Fibroblast of skin of back (primary cell): Measurements from ENCODE around the gene NTHL1. TPM values are rescaled to one million over a fixed set of nuclear protein-coding genes. Genes with fewer than 3 reads are reported as not detected.

ENCODE experiments used
- DNase-seq: peaks from one replicate; pipeline ENCODE4 v3.0.0-alpha.2; 2013
- polyA plus RNA-seq, 2 experiments: library from polyadenylated mRNA; unstranded; fragments of 120-200 nt; gene quantifications; one replicate each; pipeline ENCODE4 v1.2.1, GENCODE V29; 2013; ENCODE audit not compliant: insufficient read length in 2 of 2

Gene NTHL1
- 20.3 TPM for polyA plus RNA-seq (2013, experiment 1 of 2; ENCODE audit: insufficient read length)
- polyA plus RNA-seq (2013, experiment 2 of 2; ENCODE audit: insufficient read length): 13.4 TPM

DNA sequence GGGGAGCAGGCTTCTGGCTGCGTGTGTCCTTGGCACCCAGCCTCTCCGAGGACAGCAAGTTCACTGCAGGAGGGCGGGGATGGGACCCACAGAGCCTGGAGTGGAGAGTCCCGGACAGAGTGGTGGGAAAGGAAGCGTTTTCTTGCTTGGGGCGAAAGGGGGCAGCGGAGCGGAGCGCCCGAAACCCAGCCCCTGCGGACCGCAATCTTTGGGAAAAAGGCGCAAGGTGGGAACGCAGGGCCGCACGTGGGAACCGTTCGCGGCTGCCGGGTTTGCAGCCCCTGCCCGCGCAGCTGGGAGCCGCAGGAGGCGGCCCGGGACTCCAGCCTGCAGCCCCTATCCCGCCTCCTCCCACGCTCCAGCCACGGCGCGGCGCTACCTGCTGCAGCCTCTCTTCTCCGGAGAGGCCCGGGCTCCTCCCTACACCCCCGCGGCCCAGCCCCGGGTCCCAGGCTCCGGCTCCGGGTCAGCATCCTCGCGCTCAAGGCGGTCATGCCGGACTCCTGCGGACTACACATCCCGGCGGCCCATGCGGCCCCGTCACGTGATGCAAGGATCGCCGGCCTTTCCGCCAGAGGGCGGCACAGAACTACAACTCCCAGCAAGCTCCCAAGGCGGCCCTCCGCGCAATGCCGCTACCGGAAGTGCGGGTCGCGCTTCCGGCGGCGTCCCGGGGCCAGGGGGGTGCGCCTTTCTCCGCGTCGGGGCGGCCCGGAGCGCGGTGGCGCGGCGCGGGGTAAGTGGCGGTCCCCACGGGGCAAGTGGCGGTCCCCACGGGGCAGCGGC, at the start of gene NTHL1, which contains the start of gene TSC2:
NTHL1 (minus strand) TSS at position 505 of the 786 bp plus-strand sequence; CDS start at position 494, 11 bp downstream.
TSC2 (plus strand) TSS at position 656 of the 786 bp plus-strand sequence. CDS start 631 bp downstream, outside the sequence.
- peak; percentile 95 for DNase-seq

DNA sequence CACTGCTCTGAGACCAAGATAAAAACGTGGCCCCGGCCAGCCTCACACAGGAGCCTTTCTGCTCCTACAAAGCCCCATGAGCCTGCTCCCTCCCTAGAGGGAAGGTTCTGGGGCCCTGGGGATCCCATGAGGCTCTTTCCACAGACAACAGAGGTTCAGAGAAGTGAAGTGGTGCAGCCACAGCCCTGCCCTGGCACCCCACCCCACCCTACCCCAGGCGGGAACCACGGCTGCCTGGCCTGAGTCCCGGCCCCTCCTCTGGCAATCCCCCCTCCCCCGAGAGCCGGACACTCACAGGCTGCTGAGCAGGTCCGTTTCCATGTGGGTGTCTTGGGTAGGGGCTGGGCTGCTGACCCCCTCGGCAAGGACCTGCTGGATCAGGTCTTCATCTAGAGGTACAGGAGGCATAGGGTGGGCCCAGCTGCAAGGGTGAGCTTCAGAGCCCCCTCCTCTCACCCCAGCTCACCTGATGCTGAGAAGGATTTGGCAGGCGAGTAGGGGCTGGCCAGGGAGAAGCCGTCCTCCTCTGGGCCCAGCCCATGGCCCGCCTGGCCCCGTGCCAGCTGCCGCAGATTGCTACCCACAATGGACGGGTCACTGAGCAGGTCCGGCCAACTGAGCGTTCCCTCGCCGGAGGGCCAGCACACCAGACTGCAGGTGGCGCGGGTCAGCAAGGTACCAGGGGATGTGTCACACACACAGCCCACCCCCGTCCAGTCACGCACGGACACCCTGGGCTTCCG, 49.4 kb upstream of the NTHL1 start:
- DNase-seq: no peak

- DNase-seq: no peak
Observed at GRCh38 chr16:2095918-2096582, 48.4 kb upstream of the NTHL1 start.

DNA sequence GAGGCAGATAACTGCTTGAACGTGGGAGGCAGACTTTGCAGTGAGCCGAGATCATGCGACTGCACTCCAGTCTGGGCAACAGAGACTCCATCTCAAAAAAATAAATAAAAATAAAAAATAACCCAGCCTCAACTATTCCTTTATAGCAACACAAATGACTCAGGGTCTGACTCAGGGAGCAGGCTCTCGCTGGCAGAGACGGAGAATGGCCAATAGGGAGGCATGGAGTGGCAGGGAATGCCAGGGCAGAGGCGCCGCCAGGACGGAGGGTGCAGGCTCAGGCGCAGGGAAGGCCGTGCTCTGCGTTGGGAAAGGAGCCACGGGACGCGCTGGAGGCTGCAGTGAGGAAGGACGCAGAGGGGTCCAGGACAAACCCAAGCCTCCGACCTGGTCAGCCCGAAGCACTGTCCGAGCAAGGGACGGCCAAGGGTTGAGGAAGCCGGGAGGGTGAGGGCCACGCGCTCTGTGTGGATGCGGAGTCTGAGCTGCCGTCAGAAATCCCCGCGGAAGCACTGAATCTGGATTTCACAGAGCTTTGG, 47.8 kb upstream of the NTHL1 start:
- peak; percentile 33 for DNase-seq

DNA sequence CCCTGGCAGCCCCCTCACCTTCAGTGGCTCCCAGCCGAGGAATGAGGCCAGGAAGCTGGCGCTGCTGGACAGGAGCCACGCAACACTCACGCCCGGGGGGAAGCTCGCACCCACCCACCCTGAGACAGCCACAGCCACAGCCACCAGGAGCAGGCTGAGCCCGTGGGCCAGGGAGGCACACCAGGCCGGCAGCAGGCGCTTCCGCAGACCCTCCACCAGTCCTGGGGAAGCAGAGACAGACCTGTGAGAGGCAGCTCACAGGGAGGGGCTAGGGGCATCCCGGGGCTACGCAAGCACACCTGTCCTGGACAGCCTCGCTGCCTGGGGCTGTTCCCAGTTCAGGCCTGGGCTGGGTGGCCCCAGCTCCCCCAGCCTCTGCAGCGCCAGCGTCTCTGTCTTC, 46.2 kb upstream of the NTHL1 start:
- DNase-seq: no peak

DNA sequence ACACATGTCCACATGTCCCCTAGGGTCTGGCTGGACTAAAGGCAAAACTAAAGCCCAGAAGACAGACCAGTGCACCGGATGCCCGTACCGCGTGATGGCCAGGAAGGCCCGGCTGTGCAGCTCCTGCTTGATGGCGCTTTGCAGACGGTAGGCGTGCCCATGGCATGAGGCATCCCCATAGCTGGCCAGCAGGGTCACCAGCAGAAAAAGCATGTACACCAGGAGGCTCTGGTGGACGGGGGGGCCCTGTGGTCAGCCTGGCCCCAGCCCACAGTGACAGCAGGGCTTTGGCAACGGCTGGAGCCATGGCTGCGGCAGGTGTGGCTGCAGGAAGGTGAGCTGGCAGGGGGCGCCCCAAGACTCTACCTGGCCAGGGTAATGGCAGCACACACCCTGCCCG, 45.2 kb upstream of the NTHL1 start:
- no peak for DNase-seq

GRCh38 chr16:2092256-2092620, 44.6 kb upstream of the NTHL1 start:
- no peak for DNase-seq

GRCh38 chr16:2091547-2092255, 44.1 kb upstream of the NTHL1 start:
- DNase-seq: no peak

- DNase-seq: peak; percentile 57
Observed at GRCh38 chr16:2090777-2091546, 43.3 kb upstream of the NTHL1 start.

- DNase-seq: no peak
Observed at GRCh38 chr16:2090481-2090776, 42.8 kb upstream of the NTHL1 start.

- no peak for DNase-seq
Observed at GRCh38 chr16:2089706-2090480, 42.3 kb upstream of the NTHL1 start.

DNA sequence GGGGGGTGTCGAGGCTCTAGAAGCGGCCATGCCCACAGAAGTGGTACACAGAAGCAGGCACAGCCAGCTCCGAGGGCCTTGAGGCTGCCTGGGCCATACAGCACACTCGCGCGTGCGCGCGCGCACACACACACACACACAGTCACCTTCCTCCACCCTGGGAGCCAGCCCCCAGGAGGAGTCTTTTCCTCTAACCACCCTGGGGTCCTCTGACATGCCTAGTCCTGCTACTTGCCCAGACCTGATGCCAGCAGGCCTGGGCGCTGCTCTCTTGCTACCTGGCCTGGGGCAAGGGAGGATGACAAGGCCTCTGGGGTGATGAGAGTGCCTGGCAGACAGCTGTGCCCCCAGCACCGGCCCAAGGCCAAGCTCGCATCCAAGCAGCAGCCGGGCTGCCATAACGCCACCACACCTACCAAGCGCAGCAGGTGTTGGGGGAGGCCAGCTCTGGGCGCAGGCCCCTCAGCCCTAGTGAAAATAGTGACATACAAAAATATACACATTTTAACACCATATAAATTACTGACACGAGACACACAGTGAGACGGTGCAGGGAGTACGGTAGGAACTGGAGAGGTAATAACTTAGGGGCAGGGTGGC, 41.2 kb upstream of the NTHL1 start:
- no peak for DNase-seq

DNA sequence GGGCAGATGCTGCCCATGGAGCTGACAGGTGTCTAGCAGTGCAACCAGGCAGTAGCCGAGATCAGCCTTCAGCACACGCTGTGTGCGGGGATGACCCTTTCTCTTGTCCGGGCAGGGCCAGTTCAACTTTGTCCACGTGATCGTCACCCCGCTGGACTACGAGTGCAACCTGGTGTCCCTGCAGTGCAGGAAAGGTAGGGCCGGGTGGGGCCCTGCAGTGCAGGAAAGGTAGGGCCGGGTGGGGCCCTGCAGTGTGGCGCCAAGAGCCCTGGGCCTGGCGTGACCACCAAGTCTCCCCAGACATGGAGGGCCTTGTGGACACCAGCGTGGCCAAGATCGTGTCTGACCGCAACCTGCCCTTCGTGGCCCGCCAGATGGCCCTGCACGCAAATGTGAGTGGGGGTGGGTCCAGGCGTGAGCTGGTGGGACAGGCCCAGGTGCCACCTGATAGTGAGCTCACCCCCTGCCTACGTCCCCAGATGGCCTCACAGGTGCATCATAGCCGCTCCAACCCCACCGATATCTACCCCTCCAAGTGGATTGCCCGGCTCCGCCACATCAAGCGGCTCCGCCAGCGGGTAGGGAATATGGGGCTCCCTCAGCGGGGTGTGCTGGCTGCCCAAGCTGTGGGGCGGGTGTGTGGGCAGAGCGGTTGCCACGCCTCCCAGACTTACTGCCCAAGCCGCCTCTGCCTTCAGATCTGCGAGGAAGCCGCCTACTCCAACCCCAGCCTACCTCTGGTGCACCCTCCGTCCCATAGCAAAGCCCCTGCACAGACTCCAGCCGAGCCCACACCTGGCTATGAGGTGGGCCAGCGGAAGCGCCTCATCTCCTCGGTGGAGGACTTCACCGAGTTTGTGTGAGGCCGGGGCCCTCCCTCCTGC, 40.4 kb upstream of the NTHL1 start:
- DNase-seq: no peak

- no peak for DNase-seq
Observed at GRCh38 chr16:2086812-2087747, 39.4 kb upstream of the NTHL1 start.

- DNase-seq: no peak
Observed at GRCh38 chr16:2086106-2086742, 38.6 kb upstream of the NTHL1 start.

- peak; percentile 34 for DNase-seq
Observed at GRCh38 chr16:2085669-2086068, 38.0 kb upstream of the NTHL1 start.

DNA sequence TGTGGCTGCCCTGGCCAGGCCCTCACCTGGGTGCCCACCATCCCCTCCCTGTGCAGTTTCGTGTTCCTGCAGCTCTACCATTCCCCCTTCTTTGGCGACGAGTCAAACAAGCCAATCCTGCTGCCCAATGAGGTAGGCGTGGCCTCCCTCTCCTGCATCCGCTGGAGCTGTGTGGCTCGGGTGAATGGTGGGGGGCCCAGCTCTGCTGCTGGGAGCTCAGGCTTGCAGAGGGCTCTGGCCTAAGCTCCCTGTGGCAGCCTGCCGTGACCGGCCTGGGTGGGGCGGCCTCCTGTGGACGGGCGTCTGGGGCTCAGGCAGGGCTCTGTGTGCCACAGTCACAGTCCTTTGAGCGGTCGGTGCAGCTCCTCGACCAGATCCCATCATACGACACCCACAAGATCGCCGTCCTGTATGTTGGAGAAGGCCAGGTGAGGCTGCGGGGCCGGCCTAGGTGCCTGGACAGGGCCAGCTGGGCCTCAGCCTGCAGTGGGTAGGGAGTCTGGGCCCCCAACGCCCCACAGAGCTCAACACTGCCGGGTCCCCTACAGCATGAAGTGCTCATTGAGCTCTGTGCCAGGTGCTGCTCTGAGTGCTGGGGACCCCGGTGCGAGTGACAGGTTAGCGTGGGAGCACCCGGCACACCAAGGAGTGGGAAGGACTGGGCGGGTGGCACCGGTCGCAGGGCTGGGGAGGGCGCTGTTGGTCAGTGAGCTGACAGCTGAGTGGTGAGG, 37.4 kb upstream of the NTHL1 start:
- DNase-seq: no peak
